ENCODE results near the gene SKOR1. TPM values are rescaled to one million over a fixed set of nuclear protein-coding genes. Genes with fewer than 3 reads are reported as not detected.
A peak's percentile ranks its signal among the peaks of the same experiment; 100 is the strongest.

Gene SKOR1
- total RNA-seq (2016; rRNA removed; fragmentation: Illumina TruSeq; extraction: Trizol), result 0.09 and 0.10 TPM in 2 replicates
- total RNA-seq (2016; cell fraction: cytosol; rRNA removed; fragmentation: Illumina TruSeq; extraction: Trizol; ENCODE audit: low read depth), result 0.10 TPM in 1 of 2 replicates, not detected in the other
- 0.09 TPM in 1 of 2 replicates, not detected in the other for total RNA-seq (2016; cell fraction: insoluble cytoplasmic fraction; rRNA removed; fragmentation: Illumina TruSeq; extraction: Trizol)
- total RNA-seq (2016; cell fraction: membrane; rRNA removed; fragmentation: Illumina TruSeq; extraction: Trizol), result not detected in 2 replicates
- total RNA-seq (2016; cell fraction: nucleus; rRNA removed; fragmentation: Illumina TruSeq; extraction: Trizol), result 0.25 TPM in 1 of 2 replicates, not detected in the other
- polyA plus RNA-seq (2011; rRNA removed), result 0.11 and 0.14 TPM in 2 replicates
- polyA plus RNA-seq (2011; cell fraction: cytosol; rRNA removed), result 0.04 and 0.09 TPM in 2 replicates
- polyA plus RNA-seq (2011; cell fraction: nucleus; rRNA removed), result 0.96 and 1.0 TPM in 2 replicates
- polyA plus RNA-seq (2012), result 0.27 and 0.28 TPM in 2 replicates
- polyA plus RNA-seq (2016; cell fraction: cytosol; fragmentation: Illumina TruSeq; extraction: Trizol; ENCODE audit: low read depth), result not detected in 2 replicates
- polyA plus RNA-seq (2016; cell fraction: insoluble cytoplasmic fraction; fragmentation: Illumina TruSeq; extraction: Trizol; ENCODE audit: low read depth), result 0.05 and 0.14 TPM in 2 replicates
- not detected in 2 replicates for polyA plus RNA-seq (2016; cell fraction: membrane; fragmentation: Illumina TruSeq; extraction: Trizol; ENCODE audit: low read depth)
- polyA plus RNA-seq (2016; cell fraction: nucleus; fragmentation: Illumina TruSeq; extraction: Trizol; ENCODE audit: insufficient read depth, low read depth), result 0.35 and 0.36 TPM in 2 replicates
- polyA minus RNA-seq (2011; rRNA and poly(A)+ RNA removed; ENCODE audit: low replicate concordance), result 0.28 and 0.80 TPM in 2 replicates
- not detected in 2 replicates for polyA minus RNA-seq (2011; cell fraction: cytosol; rRNA and poly(A)+ RNA removed)
- polyA minus RNA-seq (2011; cell fraction: nucleus; rRNA and poly(A)+ RNA removed), result 0.75 and 0.90 TPM in 2 replicates
- percentile 32 among the genes with signal in this experiment for Bru-seq, nascent RNA
- BruChase-seq, experiment 1, labeled RNA remaining after a 6-hour chase, result percentile 38 among the genes with signal in this experiment
- BruChase-seq, experiment 2, labeled RNA remaining after a 2-hour chase, result percentile 38 among the genes with signal in this experiment
- long read RNA-seq, experiment 1, result 0 reads
- long read RNA-seq, experiment 2, result 0 reads

- no peak for ATAC-seq
- DNase-seq (ENCODE audit: low spot score), result no peak
- TF ChIP-seq ZBTB3 (CRISPR knock-in tag; IDR thresholded peaks at IDR 0.05; ENCODE audit: borderline replicate concordance, low read depth), result no peak
- TF ChIP-seq MIER2 (CRISPR knock-in tag; IDR thresholded peaks at IDR 0.05), result 0 out of 2 replicates have a peak, but pooled peaks have one; percentile 69
- no peak for TF ChIP-seq GABPB1 (CRISPR knock-in tag; IDR thresholded peaks at IDR 0.05)
- TF ChIP-seq ZNF616 (CRISPR knock-in tag; IDR thresholded peaks at IDR 0.05; ENCODE audit: low read depth), result no peak
- TF ChIP-seq ZNF800 (CRISPR knock-in tag; IDR thresholded peaks at IDR 0.05), result peak; percentile 93
- TF ChIP-seq YY1 (IDR thresholded peaks at IDR 0.05; ENCODE audit: insufficient read depth, insufficient replicate concordance, low read depth, low read length), result no peak
- TF ChIP-seq ZNF768 (CRISPR knock-in tag; IDR thresholded peaks at IDR 0.05), result peak; percentile 66
- peak; percentile 60 to 88 for TF ChIP-seq REST (IDR thresholded peaks at IDR 0.05; ENCODE audit: borderline replicate concordance in 1 of 2, low read depth in 1 of 2, low read length in 2 of 2)
- TF ChIP-seq NCOA5 (CRISPR knock-in tag; IDR thresholded peaks at IDR 0.05), result no peak
- WGBS (ENCODE audit: low lambda C conversion rate), result 35% methylated on average over 35 of the region's 58 CpGs
- in situ Hi-C loops (cut with HindIII; ENCODE audit: extremely low pct_ligation_motif_present, low pct_unique_long_range_greater_than_20kb), result no loop called here
- no peak for FAIRE-seq
- no TSS peak for BruUV-seq (replicated peaks)
- Histone ChIP-seq H2AFZ (ENCODE audit: low read length) (no peak within 1 kb of the TSS), H3K36me3 (replicated peaks in 1 of 2; ENCODE audit: control insufficient read depth in 1 of 2, insufficient read depth in 2 of 2, low read length in 2 of 2) (no peaks in the 10 kb centered on the region), H3K4me2 (ENCODE audit: low read depth, low read length) (no peak within 1 kb of the TSS), H3K4me1 (ENCODE audit: insufficient read depth, low read length) (no peaks in the 10 kb centered on the region), H3K9me3 (ENCODE audit: low read length) (no peaks in the 10 kb centered on the region), H3K79me2 (ENCODE audit: insufficient read depth, low read length) (no peaks in the 10 kb centered on the region), H3K27ac (ENCODE audit: extremely low read length, insufficient read depth, low read length) (no peak within 1 kb of the TSS), H3K4me3 (replicated peaks in 1 of 3; ENCODE audit: insufficient read depth in 1 of 3, low read depth in 2 of 3, low read length in 3 of 3) (no peak within 1 kb of the TSS), H3K27me3 (ENCODE audit: control insufficient read depth in 1 of 2, insufficient read depth in 2 of 2, low read length in 2 of 2) (peaks cover 15 to 66% of the 10 kb centered on the region in 2 experiments), H4K20me1 (ENCODE audit: insufficient read depth, low read length) (peaks cover 7% of the 10 kb centered on the region; the same call in 1 of the 2 replicates), H3K9ac (ENCODE audit: insufficient read depth, low read depth, low read length) (no peak within 1 kb of the TSS)
- POLR2A ChIA-PET, result no interaction called here
- intact Hi-C loops (cut with micrococcal nuclease; ENCODE audit: unreplicated experiment), result no loop called here
- CTCF ChIA-PET (ENCODE audit: low intra/inter-chr PET ratio, low total read pairs), result no interaction called here
These were observed at the start of gene SKOR1 for GRCh38 chr15:67824976-67825880. TSS of gene SKOR1 (plus strand) at chr15:67825509. CDS start at chr15:67825603, 94 bp downstream.

All from HepG2 (cell line).